ENCODE measurements around the gene AGRN. TPM values are rescaled to one million over a fixed set of nuclear protein-coding genes. Genes with fewer than 3 reads are reported as not detected.
"Not testable (repeated sequence)": the region's sequence is repeated elsewhere in the genome, so short reads cannot be mapped to it uniquely, and the experiment has no call there.

Gene AGRN
- total RNA-seq, 2 donors from 2014 or later, result 87.7 to 92.4 TPM

DNA sequence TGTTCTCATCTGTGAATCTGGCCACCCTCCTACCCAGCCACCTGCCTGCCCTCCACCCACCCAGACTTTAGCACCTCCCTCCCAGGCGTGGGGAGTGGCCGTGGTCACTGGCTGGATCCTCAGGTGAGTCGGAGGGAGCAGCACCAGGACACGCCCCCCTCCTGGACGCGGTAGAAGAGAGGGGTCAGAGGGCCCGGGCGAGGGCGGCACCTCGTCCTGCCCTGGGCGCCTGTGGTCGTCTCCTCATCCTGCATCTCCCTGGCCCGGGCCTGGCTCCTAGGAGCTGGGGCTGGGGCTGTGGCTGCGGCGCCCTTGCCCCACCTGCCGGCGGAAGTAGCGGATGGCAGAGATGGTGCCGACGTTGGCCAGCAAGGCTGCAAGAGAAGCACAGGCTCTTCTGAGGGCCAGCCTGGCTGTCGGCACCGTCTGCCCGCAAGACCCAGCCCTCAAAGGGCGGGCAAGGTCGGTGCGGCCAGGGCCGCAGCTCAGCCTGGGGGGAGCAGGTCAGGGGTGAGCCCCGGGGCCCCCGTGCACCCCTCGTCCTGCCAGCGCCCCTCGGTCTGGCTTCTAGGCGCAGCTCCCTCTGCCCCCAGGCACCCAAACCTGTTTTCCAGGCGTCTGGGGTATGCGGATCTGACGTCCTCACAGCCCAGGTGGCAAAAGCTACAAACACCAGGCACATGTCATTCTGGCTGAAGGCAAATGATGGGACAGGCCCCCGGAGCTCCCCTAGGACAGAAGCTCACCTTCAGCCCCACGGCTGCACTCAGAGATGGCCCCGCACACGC, 43.8 kb upstream of the AGRN start:
- peak; percentile 79 for DNase-seq (ENCODE audit: low spot score)
- no peaks in the 10 kb centered on the region for H3K36me3 ChIP-seq
- intact Hi-C loops (cut with DNase I), result loop anchor here (2.0 kb wide), 1 partner anchor 71 kb away; no protein-coding TSS in a partner anchor
- H3K4me1 ChIP-seq (replicated peaks), result peaks cover 2% of the 10 kb centered on the region
- H3K9me3 ChIP-seq, result no peaks in the 10 kb centered on the region
- WGBS, result 4% methylated on average over 40 of the region's 40 CpGs
- H3K27me3 ChIP-seq (replicated peaks; ENCODE audit: insufficient read depth), result no peaks in the 10 kb centered on the region
- TF ChIP-seq, protein P1, sequence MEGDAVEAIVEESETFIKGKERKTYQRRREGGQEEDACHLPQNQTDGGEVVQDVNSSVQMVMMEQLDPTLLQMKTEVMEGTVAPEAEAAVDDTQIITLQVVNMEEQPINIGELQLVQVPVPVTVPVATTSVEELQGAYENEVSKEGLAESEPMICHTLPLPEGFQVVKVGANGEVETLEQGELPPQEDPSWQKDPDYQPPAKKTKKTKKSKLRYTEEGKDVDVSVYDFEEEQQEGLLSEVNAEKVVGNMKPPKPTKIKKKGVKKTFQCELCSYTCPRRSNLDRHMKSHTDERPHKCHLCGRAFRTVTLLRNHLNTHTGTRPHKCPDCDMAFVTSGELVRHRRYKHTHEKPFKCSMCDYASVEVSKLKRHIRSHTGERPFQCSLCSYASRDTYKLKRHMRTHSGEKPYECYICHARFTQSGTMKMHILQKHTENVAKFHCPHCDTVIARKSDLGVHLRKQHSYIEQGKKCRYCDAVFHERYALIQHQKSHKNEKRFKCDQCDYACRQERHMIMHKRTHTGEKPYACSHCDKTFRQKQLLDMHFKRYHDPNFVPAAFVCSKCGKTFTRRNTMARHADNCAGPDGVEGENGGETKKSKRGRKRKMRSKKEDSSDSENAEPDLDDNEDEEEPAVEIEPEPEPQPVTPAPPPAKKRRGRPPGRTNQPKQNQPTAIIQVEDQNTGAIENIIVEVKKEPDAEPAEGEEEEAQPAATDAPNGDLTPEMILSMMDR (IDR thresholded peaks at IDR 0.05), result peak; percentile 43 to 95 (median 75)
- peak; percentile 19 for TF ChIP-seq POLR2A (IDR thresholded peaks at IDR 0.05)
- peak; percentile 55 for TF ChIP-seq POLR2AphosphoS5 (IDR thresholded peaks at IDR 0.05)
- peak overlapping the region; percentile 36 to 40 for H3K4me3 ChIP-seq
- peak overlapping the region; percentile 82 to 85 for H3K27ac ChIP-seq

DNA sequence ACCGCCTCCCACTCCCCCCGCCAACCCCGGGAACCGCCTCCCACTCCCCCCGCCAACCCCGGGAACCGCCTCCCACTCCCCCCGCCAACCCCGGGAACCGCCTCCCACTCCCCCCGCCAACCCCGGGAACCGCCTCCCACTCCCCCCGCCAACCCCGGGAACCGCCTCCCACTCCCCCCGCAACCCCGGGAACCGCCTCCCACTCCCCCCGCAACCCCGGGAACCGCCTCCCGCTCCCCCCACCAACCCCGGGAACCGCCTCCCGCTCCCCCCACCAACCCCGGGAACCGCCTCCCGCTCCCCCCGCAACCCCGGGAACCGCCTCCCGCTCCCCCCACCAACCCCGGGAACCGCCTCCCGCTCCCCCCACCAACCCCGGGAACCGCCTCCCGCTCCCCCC, 43.1 kb upstream of the AGRN start:
- not testable (repeated sequence) for H3K9me3 ChIP-seq; H3K36me3 ChIP-seq; H3K27me3 ChIP-seq (replicated peaks; ENCODE audit: insufficient read depth); H3K4me1 ChIP-seq (replicated peaks); H3K4me3 ChIP-seq
- H3K27ac ChIP-seq, result peak overlapping the region in 1 of 2 donors; percentile 82
- no CpG with 5 or more reads among the region's 39 CpGs for WGBS
- peak; percentile 72 for DNase-seq (ENCODE audit: low spot score)
- intact Hi-C loops (cut with DNase I), result loop anchor here (2.0 kb wide), 1 partner anchor 72 kb away; no protein-coding TSS in a partner anchor

DNA sequence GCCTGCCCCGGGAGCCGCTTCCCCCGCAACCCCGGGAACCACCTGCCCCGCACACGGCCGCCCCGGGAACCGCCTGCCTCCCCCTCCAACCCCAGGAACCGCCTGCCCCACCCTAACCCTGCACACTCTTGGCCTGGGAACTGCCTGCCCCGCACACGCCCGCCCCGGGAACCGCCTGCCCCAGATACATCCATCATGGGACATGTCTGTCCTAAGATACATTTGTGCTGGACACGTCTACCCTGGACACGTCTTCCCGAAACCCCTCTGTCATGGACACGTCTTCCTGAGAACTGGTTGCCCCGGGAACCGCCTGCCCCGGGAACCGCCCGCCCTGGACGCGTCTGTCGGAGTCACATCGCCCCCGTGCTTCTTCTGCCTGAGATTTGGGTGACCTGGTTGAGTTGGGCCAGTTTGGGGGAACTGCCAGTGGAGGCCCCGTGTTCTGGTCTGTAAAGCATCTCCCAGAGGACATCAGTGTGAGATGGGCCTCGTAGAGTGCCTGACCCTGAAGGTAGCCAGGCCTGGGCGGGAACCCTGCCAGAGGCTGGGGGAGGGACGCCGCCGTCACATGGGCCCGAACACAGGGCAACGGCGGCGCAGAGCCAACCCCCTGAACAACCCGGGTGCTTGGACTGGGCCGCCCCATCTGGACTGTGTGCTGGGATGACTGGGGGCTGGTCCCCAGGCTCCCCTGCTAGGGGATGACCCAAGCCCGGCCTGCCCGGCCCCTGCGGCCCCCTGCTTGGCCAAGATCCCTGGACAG, 41.7 kb upstream of the AGRN start:
- H3K36me3 ChIP-seq, result no peaks in the 10 kb centered on the region
- TF ChIP-seq, protein P1 (IDR thresholded peaks at IDR 0.05), result no peak
- TF ChIP-seq POLR2AphosphoS5 (IDR thresholded peaks at IDR 0.05), result no peak
- no peak for TF ChIP-seq POLR2A (IDR thresholded peaks at IDR 0.05)
- DNase-seq (ENCODE audit: low spot score), result no peak
- H3K4me1 ChIP-seq (replicated peaks), result peaks cover 2% of the 10 kb centered on the region
- 79% methylated on average over 40 of the region's 44 CpGs for WGBS
- peaks cover 1% of the 10 kb centered on the region for H3K27me3 ChIP-seq (replicated peaks; ENCODE audit: insufficient read depth)
- no peaks in the 10 kb centered on the region for H3K9me3 ChIP-seq
- intact Hi-C loops (cut with DNase I), result no loop called here
- no peak overlapping the region for H3K27ac ChIP-seq
- no peak overlapping the region for H3K4me3 ChIP-seq

DNA sequence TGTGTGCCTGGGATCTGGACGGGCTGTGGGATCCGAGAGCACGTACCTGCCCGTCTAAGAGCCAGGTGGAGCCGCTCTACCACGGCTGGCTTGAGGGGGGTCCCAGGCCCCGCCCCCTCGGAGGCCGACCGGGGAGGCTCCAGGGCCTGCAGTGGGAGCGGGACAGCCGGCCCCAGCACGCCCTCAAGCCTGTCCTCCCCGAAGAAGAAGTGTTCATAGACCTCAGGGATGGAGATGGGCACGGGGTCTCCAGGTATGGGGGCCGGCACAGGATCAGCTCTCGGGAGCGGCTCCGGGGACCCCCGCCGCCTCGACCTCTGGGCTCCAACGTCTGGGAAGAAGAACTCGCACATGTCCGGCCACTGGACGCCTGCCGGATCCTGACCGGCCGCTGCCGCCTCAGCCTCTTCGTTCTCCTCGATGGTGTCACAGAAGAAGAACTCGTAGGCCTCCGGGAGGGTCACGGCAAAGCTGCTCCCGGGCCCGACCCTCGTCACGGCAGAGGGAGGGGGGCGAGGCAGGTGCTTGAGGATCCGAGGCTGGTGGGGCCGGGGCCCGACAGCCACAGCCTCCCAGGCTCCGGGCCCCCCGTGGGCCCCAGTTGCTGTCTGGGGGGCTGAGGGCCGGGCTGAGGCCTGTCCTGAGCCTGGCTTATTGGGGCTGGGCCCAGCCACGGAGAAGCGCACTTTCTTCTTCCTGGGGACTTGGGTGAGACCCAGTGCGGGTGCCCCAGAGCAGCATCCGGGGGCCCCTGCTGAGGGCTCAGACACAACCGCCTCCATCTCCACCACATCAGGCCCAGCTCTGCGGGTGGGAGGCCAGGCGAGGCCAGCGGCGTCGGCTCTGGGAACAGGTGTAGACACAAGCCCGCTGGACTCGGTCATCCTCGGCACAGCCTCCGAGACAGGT, 40.8 kb upstream of the AGRN start:
- H3K36me3 ChIP-seq, result no peaks in the 10 kb centered on the region
- intact Hi-C loops (cut with DNase I), result no loop called here
- WGBS, result 79% methylated on average over 41 of the region's 60 CpGs
- no peak overlapping the region for H3K4me3 ChIP-seq
- H3K27me3 ChIP-seq (replicated peaks; ENCODE audit: insufficient read depth), result peaks cover 1% of the 10 kb centered on the region
- no peaks in the 10 kb centered on the region for H3K9me3 ChIP-seq
- no peak overlapping the region for H3K27ac ChIP-seq
- no peak for DNase-seq (ENCODE audit: low spot score)
- TF ChIP-seq, protein P1 (IDR thresholded peaks at IDR 0.05), result no peak
- TF ChIP-seq POLR2A (IDR thresholded peaks at IDR 0.05) (no peak), POLR2AphosphoS5 (IDR thresholded peaks at IDR 0.05) (no peak)
- H3K4me1 ChIP-seq (replicated peaks), result peaks cover 2% of the 10 kb centered on the region

DNA sequence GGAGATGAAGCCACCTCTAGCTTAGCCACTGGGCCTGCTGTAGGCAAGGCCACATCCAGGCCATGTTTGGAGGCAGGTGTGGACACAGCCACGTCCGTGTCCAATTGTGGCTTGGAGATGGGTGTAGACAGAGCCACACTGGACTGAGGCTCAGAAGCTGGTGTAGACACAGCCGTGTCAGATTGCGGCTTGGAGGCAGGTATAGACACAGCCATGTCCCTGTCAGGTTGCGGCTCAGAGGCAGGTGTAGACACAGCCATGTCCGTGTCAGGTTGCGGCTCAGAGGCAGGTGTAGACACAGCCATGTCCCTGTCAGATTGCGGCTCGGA, 40.2 kb upstream of the AGRN start:
- no peaks in the 10 kb centered on the region for H3K9me3 ChIP-seq
- H3K4me1 ChIP-seq (replicated peaks), result peaks cover 2% of the 10 kb centered on the region
- no peak for TF ChIP-seq POLR2A (IDR thresholded peaks at IDR 0.05)
- TF ChIP-seq POLR2AphosphoS5 (IDR thresholded peaks at IDR 0.05), result no peak
- TF ChIP-seq, protein P1 (IDR thresholded peaks at IDR 0.05), result no peak
- H3K27me3 ChIP-seq (replicated peaks; ENCODE audit: insufficient read depth), result peaks cover 1% of the 10 kb centered on the region
- no peak overlapping the region for H3K4me3 ChIP-seq
- H3K27ac ChIP-seq, result no peak overlapping the region
- intact Hi-C loops (cut with DNase I), result no loop called here
- no peaks in the 10 kb centered on the region for H3K36me3 ChIP-seq
- WGBS, result 77% methylated on average over 9 of the region's 9 CpGs
- no peak for DNase-seq (ENCODE audit: low spot score)
